Parietal lobe (tissue), 1 donor: ENCODE results near the gene PEAK1. TPM values are rescaled to one million over a fixed set of nuclear protein-coding genes. Genes with fewer than 3 reads are reported as not detected.

Source experiments
- total RNA-seq: library from RNA; depleted of rRNA; stranded (reverse); fragments of >200 nt; gene quantifications from one replicate; pipeline ENCODE4 v1.2.3, GENCODE V29; 2014

PEAK1 gene
- 27.2 TPM for total RNA-seq

GRCh38 chr15:77419836-77420609 lies at the start of gene PEAK1:
PEAK1 (minus strand) TSS chr15:77420104; CDS start chr15:77181926, 238,178 bp downstream.

GRCh38 chr15:77420610-77421369 lies 886 bp upstream of the PEAK1 start, which contains the start of gene HMG20A:
HMG20A (plus strand) TSS chr15:77420888; CDS start chr15:77458408, 37,520 bp downstream.

GRCh38 chr15:77070495-77071304 lies 349.2 kb downstream of the PEAK1 start, which contains the start of gene TSPAN3:
TSPAN3 (minus strand) TSS chr15:77071109; CDS start chr15:77070954, 155 bp downstream.

Other genes with a start within 250 kb of the PEAK1 start
- gene HMG20A, start 784 bp upstream of the PEAK1 start, total RNA-seq = 92.0 TPM
- gene LINGO1, start 212.8 kb upstream of the PEAK1 start, total RNA-seq = 67.9 TPM